HG03442 (cell line): ENCODE results near the gene DIP2C.
"Not testable (repeated sequence)": the region's sequence is repeated elsewhere in the genome, so short reads cannot be mapped to it uniquely, and the experiment has no call there.

ENCODE experiments used
- ATAC-seq: cut with Tn5 transposase; IDR thresholded peaks from one replicate; pipeline ENCODE4 v1.9.1; 2021; ENCODE audit warnings: mild to moderate bottlenecking, moderate library complexity; ENCODE audit not compliant: unreplicated experiment

Gene DIP2C

GRCh38 chr10:370449-370825 lies 319.0 kb downstream of the DIP2C start:
- no peak for ATAC-seq

- ATAC-seq = no peak
Measured at GRCh38 chr10:369684-370448, 319.6 kb downstream of the DIP2C start.

- ATAC-seq = no peak
Measured at GRCh38 chr10:369221-369683, 320.2 kb downstream of the DIP2C start.

- no peak for ATAC-seq
Measured at GRCh38 chr10:368579-369220, 320.8 kb downstream of the DIP2C start.

- not testable (repeated sequence) for ATAC-seq
Measured at GRCh38 chr10:368107-368506, 321.4 kb downstream of the DIP2C start.

GRCh38 chr10:367636-368035 lies 321.8 kb downstream of the DIP2C start:
- no peak for ATAC-seq

- no peak for ATAC-seq
Measured at GRCh38 chr10:366186-366585, 323.3 kb downstream of the DIP2C start.

- no peak for ATAC-seq
Measured at GRCh38 chr10:364267-364775, 325.1 kb downstream of the DIP2C start.

GRCh38 chr10:363152-363551 lies 326.3 kb downstream of the DIP2C start:
- ATAC-seq = no peak

GRCh38 chr10:361203-362081 lies 328.0 kb downstream of the DIP2C start:
- no peak for ATAC-seq

- no peak for ATAC-seq
Measured at GRCh38 chr10:360653-361052, 328.8 kb downstream of the DIP2C start.

GRCh38 chr10:359762-360161 lies 329.7 kb downstream of the DIP2C start:
- no peak for ATAC-seq

GRCh38 chr10:359093-359492 lies 330.4 kb downstream of the DIP2C start:
- ATAC-seq = no peak

GRCh38 chr10:357201-357950 lies 332.1 kb downstream of the DIP2C start:
- ATAC-seq = no peak

GRCh38 chr10:356452-356851 lies 333.0 kb downstream of the DIP2C start:
- no peak for ATAC-seq

- ATAC-seq = no peak
Measured at GRCh38 chr10:354901-355617, 334.4 kb downstream of the DIP2C start.

- ATAC-seq = no peak
Measured at GRCh38 chr10:352476-353235, 336.8 kb downstream of the DIP2C start.

- no peak for ATAC-seq
Measured at GRCh38 chr10:351770-352334, 337.6 kb downstream of the DIP2C start.

GRCh38 chr10:350981-351501 lies 338.4 kb downstream of the DIP2C start:
- no peak for ATAC-seq
